Esophagus muscularis mucosa (tissue), 4 donors: Measurements from ENCODE around the gene USP17L19.
"Not testable (repeated sequence)": the region's sequence is repeated elsewhere in the genome, so short reads cannot be mapped to it uniquely, and the experiment has no call there.

Experiments used
- EP300 ChIP-seq: sonication (generic); formaldehyde crosslinking; IDR thresholded peaks from one replicate; pipeline ENCODE4 v1.6.1; 2017; ENCODE audit warnings: antibody characterized with exemption
- POLR2A ChIP-seq: fragments of 450-650 bp; IDR thresholded peaks from one replicate; pipeline ENCODE4 v1.6.1; 2017; ENCODE audit warnings: antibody characterized with exemption, moderate library complexity, mild to moderate bottlenecking, low read depth
- POLR2AphosphoS5 ChIP-seq, 2 donors: sonication (generic); formaldehyde crosslinking; IDR thresholded peaks; one replicate each; pipeline ENCODE4 v1.6.1; 2017; ENCODE audit warnings: antibody characterized with exemption in 2 of 2
- TF ChIP-seq, protein P1 (sequence below), 3 experiments: fragments of 200-600 bp in 2 of 3; fragments of 450-650 bp in 1 of 3; sonication (generic) in 2 of 3; IDR thresholded peaks; one replicate each; pipeline ENCODE4 v1.5.1; 2017 to 2019; ENCODE audit warnings: antibody characterized with exemption in 3 of 3, mild to moderate bottlenecking in 2 of 3, moderate library complexity in 1 of 3

DNA sequence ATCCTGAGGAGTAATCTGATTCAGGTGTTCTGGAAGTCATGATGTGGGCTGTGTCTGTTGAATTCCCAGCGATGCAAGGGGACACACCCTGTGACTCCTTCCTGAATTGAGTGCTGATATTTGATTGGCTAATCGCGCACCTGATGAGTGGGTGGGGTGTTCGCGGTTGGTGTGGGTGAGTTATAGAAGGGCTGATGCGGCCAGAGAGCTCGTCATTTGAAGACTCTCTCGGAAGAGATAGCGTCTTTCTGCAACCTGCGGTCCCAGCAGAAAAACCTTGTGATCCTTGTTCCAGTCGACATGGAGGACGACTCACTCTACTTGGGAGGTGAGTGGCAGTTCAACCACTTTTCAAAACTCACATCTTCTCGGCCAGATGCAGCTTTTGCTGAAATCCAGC lies 42.8 kb upstream of the USP17L19 start, which contains the start of gene USP17L10:
- TF ChIP-seq, protein P1, sequence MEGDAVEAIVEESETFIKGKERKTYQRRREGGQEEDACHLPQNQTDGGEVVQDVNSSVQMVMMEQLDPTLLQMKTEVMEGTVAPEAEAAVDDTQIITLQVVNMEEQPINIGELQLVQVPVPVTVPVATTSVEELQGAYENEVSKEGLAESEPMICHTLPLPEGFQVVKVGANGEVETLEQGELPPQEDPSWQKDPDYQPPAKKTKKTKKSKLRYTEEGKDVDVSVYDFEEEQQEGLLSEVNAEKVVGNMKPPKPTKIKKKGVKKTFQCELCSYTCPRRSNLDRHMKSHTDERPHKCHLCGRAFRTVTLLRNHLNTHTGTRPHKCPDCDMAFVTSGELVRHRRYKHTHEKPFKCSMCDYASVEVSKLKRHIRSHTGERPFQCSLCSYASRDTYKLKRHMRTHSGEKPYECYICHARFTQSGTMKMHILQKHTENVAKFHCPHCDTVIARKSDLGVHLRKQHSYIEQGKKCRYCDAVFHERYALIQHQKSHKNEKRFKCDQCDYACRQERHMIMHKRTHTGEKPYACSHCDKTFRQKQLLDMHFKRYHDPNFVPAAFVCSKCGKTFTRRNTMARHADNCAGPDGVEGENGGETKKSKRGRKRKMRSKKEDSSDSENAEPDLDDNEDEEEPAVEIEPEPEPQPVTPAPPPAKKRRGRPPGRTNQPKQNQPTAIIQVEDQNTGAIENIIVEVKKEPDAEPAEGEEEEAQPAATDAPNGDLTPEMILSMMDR (IDR thresholded peaks at IDR 0.05) = not testable (repeated sequence)
- TF ChIP-seq POLR2A; POLR2AphosphoS5 (IDR thresholded peaks at IDR 0.05); EP300: not testable (repeated sequence)
